MM.1S (cell line): Measurements from ENCODE around the gene ATL2.

Experiments
- CTCF ChIP-seq: fragments of 300-600 bp; sonication (generic); IDR thresholded peaks from 2 replicates; pipeline ENCODE4 v1.5.1; 2016; ENCODE audit warnings: antibody characterized with exemption, low read length, mixed read lengths
- EZH2 ChIP-seq: fragments of 300-600 bp; sonication (generic); optimal IDR thresholded peaks from 2 replicates; pipeline ENCODE3; 2017; ENCODE audit warnings: low read depth, mild to moderate bottlenecking, antibody characterized with exemption, low read length, mixed read lengths
- EZH2phosphoT487 ChIP-seq: fragments of 300-600 bp; sonication (generic); IDR thresholded peaks from 2 replicates; pipeline ENCODE4 v1.6.1; 2018; ENCODE audit warnings: antibody characterized with exemption, low read length

GRCh38 chr2:38416296-38417036 lies 39.4 kb upstream of the ATL2 start:
- TF ChIP-seq CTCF (no peak), EZH2phosphoT487 (no peak), EZH2 (no peak)
